ENCODE results near the gene PGP.

PGP gene

DNA sequence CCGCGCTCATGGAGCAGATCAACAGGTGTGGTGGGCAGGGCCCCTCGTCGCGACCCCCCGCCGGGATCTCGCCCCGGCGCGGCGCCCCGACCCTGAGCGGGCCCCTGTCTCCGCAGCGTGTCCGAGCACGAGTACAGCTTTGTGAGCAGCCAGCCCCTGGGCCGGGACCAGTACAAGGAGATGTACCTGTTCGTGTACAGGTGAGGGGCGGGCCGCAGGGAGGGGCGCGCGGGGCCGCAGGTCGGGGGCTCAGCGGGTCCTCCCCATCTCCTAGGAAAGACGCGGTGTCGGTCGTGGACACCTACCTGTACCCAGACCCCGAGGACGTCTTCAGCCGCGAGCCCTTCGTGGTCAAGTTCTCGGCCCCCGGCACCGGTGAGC, 22.5 kb upstream of the PGP start:
- DNase-seq: peak; percentile 38

DNA sequence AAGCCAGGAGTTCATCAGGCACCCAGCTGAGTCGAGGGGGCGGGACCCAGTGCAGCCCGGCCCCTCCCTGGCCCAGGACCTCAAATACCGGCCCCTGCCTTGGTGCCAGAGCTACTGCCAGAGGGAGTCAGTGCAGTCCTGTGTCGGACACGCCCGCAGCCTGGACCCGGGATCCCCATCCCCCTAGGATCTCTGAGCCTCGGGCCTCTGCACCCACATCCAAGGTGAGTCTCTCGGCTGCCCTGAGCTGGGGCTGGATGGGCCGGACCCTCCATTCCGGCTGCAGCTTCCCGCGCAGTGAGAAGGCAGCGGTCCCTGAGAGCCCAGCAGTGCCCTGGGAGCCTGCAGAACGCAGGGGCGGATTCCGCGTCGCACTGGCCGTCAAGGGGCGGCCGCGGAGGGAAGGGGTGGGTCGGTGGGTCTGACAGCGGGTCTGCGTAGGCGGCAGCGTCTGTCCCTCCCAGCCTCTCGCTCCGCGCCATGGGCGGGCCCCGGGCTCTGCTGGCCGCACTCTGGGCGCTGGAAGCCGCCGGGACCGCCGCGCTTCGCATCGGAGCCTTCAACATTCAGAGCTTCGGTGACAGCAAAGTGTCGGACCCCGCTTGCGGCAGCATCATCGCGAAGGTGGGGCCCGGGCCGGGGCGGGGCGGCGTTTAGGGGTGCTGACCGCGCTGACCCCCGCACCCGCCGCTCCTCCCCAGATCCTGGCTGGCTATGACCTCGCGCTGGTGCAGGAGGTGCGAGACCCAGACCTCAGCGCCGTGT, 21.9 kb upstream of the PGP start, which contains the start of gene DNASE1L2:
TSS of gene DNASE1L2 (plus strand) at position 108 of the 765 bp plus-strand sequence. CDS start at position 481, 373 bp downstream.
- peak; percentile 53 for DNase-seq

DNA sequence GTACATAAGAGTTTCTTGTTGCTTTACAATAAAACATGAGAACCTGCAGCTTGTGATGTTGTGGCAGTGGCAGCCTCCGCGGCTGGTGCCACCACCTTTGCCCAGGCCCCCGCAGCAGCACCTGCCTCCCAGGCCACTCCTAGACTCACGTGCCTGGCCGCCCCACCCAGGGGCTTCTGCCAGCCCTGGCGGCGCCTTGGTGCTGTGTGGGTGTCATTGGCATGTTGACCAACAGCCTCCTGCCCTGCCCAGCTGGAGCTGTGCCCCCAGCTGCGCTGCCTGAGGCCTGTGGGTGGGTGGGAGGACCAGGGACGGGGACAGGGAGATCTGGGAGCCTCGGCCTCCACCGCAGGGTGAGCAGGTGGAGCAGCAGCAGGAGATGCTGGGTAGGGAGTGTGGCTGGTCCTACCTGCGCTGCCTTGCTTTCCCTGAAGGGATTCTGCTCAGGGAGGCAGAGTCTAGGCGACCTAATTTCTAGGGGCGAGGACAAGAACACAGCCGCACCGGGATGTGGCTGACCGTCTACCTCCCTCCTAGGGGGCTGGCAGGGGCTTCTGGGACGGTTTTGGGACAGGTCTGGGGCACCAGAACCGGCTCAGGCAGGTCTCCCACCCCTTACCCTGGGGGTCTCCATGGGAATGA, 21.2 kb upstream of the PGP start:
- DNase-seq: no peak

DNA sequence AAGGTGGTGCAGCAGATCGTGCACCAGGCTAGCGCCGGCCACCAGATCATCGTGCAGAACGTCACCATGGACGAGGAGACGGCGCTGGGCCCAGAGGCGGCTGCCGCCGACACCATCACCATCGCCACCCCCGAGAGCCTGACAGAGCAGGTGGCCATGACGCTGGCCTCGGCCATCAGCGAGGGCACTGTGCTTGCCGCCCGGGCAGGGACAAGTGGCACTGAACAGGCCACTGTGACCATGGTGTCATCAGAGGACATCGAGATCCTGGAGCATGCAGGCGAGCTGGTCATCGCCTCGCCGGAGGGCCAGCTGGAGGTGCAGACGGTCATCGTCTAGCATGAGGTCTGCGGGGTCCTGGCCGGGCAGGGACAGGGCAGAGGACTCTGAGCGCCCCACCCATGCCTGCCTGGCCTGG, 20.6 kb upstream of the PGP start:
- no peak for DNase-seq

DNA sequence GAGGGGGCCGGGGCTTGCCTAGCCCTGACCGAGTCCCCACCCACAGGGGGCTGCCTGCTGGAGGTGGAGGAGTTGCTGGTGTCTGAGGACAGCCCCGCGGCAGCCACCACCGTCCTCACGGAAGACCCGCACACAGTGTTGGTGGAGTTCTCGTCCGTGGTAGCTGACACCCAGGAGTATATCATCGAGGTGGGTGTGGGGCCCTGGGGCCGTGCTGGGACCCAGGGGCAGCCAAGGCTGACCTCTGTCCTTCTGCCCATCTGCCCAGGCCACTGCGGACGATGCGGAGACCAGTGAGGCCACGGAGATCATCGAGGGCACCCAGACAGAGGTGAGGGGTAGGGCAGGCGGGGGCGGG, 20.2 kb upstream of the PGP start:
- DNase-seq: no peak

DNA sequence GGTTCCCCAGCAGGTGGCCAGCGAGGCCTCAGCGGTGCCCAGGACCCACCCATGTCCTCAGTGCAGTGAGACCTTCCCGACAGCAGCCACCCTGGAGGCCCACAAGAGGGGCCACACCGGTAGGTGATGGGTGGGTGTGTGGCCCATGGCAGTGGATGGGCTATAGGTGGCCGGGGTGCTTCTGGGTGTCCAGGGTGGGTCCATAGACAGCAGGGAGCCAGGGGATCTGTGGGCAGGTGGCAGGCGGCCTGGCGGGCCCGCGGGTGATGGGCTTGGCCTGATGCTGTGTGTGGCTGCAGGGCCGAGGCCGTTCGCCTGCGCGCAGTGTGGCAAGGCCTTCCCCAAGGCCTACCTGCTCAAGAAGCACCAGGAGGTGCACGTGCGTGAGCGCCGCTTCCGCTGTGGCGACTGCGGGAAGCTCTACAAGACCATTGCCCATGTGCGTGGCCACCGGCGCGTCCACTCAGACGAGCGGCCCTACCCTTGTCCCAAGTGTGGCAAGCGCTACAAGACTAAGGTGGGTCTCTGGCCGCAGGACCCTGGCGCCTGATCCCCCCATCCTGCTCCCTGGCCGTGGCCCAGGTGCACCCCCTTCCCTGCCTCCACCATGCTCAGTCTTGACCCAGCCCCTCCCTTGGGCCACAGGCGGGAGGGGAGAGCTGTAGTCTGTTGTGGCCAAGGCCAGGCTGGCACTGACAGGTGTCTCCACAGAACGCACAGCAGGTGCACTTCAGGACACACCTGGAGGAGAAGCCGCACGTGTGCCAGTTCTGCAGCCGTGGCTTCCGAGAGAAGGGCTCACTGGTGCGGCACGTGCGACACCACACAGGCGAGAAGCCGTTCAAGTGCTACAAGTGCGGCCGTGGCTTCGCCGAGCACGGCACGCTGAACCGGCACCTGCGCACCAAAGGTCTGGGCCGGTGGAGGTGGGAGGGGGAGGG, 19.5 kb upstream of the PGP start:
- DNase-seq: no peak

DNA sequence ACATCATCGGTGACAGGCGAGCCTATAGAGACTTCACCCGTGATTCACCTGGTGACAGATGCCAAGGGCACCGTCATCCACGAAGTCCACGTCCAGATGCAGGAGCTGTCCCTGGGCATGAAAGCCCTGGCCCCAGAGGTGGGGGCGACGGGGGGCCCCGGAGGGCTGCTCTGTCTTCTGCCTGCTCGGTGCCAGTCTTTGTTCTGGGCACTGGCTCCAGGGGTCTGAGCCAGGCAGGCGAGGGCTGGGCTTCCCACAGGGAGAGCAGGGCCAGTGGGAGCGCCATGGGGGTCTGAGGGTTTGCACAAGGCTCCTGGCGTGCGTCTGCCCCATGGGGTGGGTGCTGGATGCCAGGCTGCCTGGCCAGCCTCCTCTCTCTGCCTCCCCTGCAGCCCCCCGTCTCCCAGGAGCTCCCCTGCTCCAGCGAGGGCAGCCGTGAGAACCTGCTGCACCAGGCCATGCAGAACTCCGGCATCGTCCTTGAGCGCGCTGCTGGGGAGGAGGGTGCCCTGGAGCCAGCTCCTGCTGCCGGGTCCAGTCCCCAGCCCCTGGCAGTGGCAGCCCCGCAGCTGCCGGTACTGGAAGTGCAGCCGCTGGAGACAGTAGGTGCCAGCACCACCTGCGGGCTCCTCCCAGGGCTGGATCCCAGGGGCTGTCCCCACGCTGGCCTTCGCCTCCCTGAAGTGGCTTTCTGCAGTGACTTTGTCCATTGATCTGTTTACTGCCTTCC, 18.6 kb upstream of the PGP start:
- no peak for DNase-seq

DNA sequence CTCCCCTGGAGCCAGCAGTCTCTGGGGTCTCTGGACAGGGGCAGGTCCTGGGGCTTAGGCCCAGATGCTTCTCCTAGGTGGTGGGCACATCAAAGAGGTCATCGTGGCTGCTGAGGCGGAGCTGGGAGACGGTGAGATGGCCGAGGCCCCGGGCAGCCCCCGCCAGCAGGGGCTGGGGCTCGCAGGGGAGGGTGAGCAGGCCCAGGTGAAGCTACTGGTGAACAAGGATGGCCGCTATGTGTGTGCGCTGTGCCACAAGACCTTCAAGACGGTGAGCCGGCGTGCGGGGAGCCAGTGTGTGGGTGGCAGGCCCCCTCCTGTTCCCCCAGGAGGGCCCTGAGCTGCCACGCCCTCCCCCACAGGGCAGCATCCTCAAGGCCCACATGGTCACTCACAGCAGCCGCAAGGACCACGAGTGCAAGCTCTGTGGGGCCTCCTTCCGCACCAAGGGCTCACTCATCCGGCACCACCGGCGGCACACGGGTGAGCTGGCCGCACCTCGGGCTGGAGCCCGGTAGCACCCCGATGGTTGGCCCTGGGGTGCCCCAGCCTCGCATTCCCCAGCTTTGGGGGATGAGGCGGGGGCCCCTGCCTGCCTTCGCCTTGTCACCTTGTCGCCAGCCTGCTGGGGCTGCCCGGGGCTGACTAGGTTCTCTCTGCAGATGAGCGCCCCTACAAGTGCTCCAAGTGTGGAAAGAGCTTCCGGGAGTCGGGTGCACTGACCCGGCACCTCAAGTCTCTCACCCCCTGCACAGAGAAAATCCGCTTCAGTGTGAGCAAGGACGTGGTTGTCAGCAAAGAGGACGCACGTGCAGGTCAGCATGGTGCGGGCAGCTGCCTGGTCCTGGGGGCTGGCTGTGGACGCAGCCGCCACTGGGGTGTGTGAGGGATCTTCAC, 17.7 kb upstream of the PGP start:
- DNase-seq: no peak

DNA sequence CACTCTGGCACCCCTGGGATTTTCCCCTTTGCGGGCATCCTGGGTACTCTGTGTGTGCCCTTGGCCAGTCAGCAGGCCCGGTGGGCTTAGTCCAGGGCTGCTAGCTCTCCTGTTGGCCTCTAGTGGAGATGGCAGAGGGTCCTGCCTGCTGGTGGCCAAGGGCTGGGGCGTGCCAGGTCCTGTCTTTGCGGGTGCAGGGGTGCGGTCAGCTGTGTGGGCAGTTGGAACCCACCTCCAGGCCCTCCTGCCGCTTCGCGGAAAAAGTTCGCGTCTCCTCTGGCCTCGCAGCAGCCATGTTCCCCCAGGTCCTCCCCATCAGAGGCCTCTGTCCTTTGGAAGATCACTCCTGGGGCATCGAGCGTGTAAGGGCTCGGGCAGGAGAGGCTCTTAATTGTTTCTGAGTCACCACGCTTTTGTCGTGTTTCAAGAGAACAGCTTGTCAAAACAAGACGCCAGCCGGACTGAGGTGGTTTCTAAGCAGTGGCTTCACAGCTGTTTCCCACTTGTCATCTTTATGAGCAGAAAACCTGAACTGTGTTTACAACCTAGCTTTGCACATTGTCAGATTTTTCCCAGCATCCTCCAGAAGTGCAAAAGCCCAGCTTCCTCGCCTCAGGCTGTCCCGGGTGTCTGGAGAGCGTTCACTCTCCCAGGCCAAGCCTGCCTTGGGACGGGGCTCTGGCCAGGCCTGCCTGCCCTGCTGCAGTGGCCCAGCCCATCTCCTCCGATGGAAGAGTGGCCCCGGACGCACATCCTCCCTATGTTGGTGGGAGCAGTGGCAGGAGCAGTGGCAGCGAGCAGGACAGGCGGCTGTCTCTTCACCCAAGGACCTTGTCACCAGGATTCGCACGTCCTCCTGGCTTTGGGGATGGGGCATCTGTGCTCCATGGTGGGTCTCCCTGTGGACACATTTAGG, 16.6 kb upstream of the PGP start:
- DNase-seq: no peak

DNA sequence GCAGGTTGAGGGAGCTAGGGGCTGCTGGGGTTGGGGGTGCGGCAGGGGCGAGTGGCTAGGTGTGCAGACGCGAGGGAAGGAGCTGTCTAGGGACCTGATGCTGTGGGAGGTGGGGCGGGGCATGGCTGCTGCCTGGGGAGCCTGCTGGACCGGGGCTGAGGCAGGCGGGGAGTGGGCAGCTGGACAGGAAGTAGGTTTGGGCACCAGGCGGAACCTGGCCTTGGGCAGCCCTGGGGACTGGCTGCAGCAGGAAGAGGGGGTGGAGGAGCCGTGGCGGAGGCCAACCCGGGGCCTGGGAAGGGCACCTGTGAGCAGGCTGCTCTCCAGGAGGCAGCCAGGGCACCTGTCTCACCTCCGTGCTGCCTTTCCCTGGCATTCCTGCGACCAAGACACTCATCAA, 15.7 kb upstream of the PGP start:
- DNase-seq: no peak

DNA sequence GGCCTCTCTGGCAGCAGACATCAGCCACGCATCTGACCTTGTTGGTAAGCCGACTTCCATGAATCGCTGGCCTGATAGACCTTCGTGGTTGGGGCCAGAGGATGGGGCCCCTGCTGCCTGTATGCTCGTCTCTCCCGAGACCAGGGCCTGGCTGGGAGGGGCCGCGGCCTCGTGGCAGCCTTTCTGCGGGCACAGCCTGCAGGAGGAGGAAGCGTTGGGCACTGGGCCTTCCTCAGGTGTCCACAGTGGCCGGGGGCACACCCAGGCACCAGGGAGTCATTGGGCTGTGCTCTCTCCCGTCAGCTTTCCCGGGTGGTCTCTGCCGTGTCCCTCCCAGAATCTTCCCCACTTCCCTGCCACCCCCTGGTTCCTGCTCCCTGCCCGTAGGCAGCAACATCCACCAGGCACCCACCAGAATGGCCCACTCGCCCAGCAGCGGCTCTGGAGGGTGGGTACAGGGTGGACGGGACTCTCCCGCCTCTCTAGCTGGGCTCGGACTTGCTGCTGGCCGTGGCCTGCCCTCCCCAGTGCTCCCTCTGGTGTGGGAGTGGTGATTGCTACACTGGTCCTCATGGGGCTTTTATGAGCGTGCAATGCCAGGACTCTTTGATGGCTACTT, 15.1 kb upstream of the PGP start:
- no peak for DNase-seq

DNA sequence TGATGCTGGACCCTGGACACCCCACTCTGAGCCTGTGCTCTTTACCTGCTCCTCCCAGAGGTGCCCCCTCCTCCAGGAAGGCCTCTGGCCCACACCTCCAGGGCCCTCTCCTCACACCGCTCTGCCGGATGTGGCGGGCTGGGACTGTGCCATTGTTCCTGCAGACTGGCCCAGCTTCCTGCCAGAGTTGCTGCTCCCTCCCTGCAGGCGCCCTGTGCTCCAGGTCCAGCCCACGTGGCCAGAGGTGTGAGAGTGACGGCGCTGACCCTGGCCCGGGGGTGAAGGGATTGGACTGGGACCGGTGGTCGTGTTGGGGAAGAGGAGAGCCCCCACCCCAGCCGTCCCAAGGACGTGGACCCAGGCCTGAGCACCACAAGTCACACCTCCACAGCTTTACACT, 14.5 kb upstream of the PGP start:
- no peak for DNase-seq

DNA sequence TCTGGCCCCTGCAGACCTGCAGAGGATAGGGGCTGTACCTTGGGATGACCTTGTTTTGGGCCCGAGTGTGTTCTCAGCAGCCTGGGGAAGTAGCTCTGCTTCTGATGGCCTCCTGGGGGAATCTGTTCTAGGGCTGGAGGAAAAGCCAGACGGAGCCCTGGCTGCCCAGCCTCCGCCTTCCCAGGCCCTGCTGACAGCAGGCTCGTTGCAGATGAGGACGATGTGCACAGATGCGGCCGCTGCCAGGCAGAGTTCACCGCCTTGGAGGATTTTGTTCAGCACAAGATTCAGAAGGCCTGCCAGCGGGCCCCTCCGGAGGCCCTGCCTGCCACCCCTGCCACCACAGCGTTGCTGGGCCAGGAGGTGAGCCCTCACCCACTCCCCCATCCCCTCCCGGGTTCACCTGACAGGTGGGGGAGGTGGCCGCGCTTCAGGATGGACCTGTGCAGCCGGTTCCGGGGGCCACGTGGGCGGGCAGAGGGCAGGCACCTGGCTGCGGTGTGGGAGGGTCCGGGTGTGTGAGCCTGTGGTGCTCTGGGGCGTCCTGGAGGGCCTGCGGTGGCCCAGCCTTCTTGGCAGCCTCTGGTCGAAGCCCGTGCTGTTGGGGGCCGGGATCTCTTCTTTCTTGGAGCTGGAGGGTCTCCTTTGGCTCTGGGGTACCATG, 13.7 kb upstream of the PGP start:
- DNase-seq: no peak

DNA sequence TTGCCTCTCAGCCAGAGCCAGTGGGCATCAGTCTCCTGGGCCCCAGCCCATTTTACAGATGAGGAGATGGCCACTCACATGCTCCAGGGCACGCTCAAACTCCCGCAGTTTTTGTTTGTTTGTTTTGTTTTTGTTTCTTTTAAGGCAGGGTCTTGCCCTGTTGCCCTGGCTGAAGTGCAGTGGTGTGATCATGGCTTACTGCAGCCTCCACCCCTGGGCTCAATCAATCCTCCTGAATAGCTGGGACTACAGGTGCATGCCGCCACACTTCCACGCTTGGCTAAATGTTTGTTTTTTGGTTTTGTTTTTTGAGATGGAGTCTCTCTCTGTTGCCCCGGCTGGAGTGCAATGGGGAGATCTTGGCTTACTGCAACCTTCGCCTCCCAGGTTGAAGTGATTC, 12.3 kb upstream of the PGP start:
- DNase-seq: no peak

DNA sequence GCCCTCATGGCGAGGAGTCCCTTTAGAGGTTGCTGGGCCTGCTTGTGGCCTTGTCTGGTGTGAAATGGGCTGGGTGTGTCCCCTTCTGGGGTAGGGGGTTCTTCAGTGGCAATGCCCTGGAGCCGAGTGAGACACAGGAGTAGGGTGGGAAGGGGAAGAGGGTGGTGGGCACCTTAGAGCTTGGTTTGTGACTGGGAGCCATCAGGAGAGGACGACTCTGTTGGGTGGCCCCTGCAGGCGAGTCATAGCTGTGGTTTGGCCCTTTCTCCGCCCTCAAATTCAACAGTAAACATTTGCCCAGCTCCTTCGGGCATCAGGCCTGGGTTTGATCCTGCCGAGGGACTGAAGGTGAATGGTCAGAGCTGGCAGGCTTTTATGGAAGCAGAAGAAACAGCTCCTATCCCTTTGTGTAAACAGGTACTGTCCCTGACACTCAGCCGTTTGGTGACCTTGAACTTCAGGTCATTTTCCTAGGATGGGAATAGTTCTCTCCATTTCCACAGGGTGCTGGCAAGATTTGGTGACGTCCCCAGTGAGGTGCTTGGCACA, 11.7 kb upstream of the PGP start:
- DNase-seq: no peak

DNA sequence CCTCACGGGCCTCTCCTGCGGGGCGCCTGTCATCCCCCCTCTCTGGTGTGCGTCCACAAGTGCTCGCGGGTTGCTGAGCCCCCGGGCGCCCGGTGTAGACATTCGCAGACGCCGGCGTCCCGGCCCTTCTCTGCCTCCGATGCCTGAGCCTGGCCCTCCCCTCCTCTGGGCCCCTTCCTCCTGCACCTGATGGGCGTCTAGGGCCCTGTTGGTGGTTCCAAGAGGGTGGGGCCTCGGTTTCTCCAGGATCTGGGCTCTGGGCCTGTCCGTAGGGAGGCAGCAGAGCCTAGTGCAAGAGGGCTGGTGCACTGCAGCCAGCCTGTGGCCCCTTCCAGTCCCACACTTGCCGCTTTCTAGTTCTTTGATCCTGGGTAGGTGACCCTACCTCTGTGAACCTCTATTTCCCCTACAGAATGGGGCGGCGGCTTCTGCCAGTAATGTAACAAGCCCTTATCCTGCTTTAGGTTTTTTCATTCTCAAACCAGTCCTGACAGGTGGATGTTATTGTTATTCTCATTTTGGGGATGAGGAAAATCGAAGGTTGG, 9.4 kb upstream of the PGP start:
- DNase-seq: peak; percentile 72

DNA sequence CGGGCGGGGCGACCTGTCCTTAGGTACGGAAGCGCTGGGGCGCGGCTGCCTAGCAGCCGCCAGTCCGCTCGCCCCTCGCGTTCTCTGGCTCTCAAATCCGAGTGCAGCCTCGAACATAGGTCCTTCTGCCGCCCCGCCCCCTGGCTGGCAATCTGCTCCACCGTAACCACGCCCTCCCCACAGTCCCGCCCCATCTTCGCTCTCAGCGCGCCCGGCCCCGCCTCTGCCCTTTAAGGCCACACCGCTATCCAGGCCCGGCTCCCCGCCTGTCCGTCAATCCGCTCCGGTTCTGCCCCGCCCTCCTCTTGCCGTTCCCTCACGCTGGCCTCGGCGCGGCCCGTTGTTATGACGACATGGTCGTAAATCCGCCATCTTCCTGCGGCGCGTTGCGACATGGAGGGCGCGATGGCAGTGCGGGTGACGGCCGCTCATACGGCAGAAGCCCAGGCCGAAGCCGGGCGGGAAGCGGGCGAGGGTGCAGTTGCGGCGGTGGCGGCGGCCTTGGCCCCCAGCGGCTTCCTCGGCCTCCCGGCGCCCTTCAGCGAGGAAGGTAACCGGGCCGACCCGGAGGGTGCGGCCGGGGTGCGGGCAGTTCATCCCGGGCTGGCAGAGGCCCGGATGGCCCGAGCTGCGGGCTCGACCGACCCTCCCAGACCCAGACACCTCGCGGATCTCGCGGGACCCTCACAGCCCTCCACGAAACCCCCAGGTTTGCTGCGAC, 8.7 kb upstream of the PGP start, which contains the start of gene E4F1:
TSS of gene E4F1 (plus strand) at position 371 of the 721 bp plus-strand sequence. CDS start at position 394, 23 bp downstream.
- DNase-seq: peak; percentile 100

DNA sequence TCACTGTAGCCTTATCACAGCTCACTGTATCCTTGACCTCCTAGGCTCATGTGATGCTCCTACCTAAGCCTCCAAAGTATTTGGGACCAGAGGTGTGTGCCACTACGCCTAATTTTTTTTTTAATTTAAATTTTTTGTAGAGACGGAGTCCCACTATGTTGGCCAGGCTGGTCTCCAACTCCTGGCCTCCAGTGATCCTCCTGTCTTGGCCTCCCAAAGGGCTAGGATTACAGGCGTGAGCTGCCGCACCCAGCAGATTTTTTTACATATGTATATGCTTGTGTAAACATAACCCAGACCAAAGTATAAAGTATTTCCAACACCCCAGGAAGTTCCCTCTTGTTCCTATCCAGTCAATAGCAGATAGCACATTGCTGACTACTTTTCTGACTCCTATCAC, 1.7 kb upstream of the PGP start:
- no peak for DNase-seq

All from NCI-H146 (cell line).